H1 (cell line): ENCODE data around the gene OPCML. TPM values are rescaled to one million over a fixed set of nuclear protein-coding genes. Genes with fewer than 3 reads are reported as not detected.

Experiments used
- CTCF ChIA-PET: fragments of 300-600 bp; sonication (Branson Sonifier 250); formaldehyde crosslinking; loops from one replicate; lab custom pipeline; 2021; ENCODE audit not compliant: partially characterized antibody; lab: Charles Lee
- POLR2A ChIA-PET: fragments of 300-600 bp; sonication (Branson Sonifier 250); formaldehyde crosslinking; loops from one replicate; lab custom pipeline; 2021; ENCODE audit warnings: inconsistent platforms; ENCODE audit not compliant: partially characterized antibody; lab: Charles Lee
- DNase-seq, 2 experiments: peaks; one replicate each; pipeline versions ENCODE4 v3.0.0 to v3.0.0-alpha.2; 2010 to 2022; ENCODE audit warnings: low spot score in 2 of 2, low read depth in 1 of 2, mixed read lengths in 1 of 2
- FAIRE-seq: peaks from 2 replicates; lab custom pipeline; 2011; peaks lifted over from hg19 to GRCh38; lab: Jason Lieb, UNC
- H2AFZ ChIP-seq: 2 replicates; pipeline ENCODE4 v1.8.1; 2012; ENCODE audit warnings: low read length, inconsistent platforms
- H2AK5ac ChIP-seq: 2 replicates; pipeline ENCODE4 v1.6.1; 2013; ENCODE audit warnings: low read depth, low read length
- H2BK120ac ChIP-seq: replicated peaks from 2 replicates; pipeline ENCODE3; 2013; ENCODE audit warnings: low read depth, low read length, inconsistent platforms
- H2BK12ac ChIP-seq: 2 replicates; pipeline ENCODE4 v1.6.1; 2013; ENCODE audit warnings: low read depth, low read length
- H2BK15ac ChIP-seq: 2 replicates; pipeline ENCODE4 v1.6.1; 2013; ENCODE audit warnings: low read length
- H2BK20ac ChIP-seq: 2 replicates; pipeline ENCODE4 v1.6.1; 2013; ENCODE audit warnings: low read length
- H2BK5ac ChIP-seq: 2 replicates; pipeline ENCODE4 v1.6.1; 2013; ENCODE audit warnings: low read depth, low read length
- H3K14ac ChIP-seq: 2 replicates; pipeline ENCODE4 v1.6.1; 2013; ENCODE audit warnings: inconsistent platforms; ENCODE audit not compliant: insufficient read length
- H3K18ac ChIP-seq: 2 replicates; pipeline ENCODE4 v1.6.1; 2013; ENCODE audit warnings: low read length; ENCODE audit errors: extremely low read depth
- H3K23ac ChIP-seq: 2 replicates; pipeline ENCODE4 v1.6.1; 2013; ENCODE audit warnings: inconsistent platforms; ENCODE audit not compliant: insufficient read length
- H3K23me2 ChIP-seq: 2 replicates; pipeline ENCODE4 v1.6.1; 2013; ENCODE audit warnings: low read depth, low read length
- H3K27ac ChIP-seq: 2 replicates; pipeline ENCODE4 v1.6.1; 2011; ENCODE audit warnings: low read depth, low read length, inconsistent platforms
- H3K27me3 ChIP-seq, 4 experiments: replicated peaks in 1 of 4; 1 replicate in 1 of 4; 2 replicates in 3 of 4; pipeline versions ENCODE4 v1.6.1 to v1.8.1; 2011 to 2013; ENCODE audit warnings: low read length in 3 of 4, mild to moderate bottlenecking in 3 of 4, inconsistent platforms in 2 of 4, mixed read lengths in 2 of 4, moderate library complexity in 1 of 4; ENCODE audit not compliant: control insufficient read depth in 3 of 4, insufficient read depth in 3 of 4; ENCODE audit errors: extremely low read depth in 1 of 4
- H3K36me3 ChIP-seq, 4 experiments: 2 replicates each; pipeline versions ENCODE4 v1.6.1 to v1.8.1; 2011 to 2013; ENCODE audit warnings: mild to moderate bottlenecking in 4 of 4, low read length in 3 of 4, moderate library complexity in 2 of 4, control low read depth in 1 of 4, inconsistent platforms in 1 of 4; ENCODE audit not compliant: insufficient read depth in 4 of 4, control insufficient read depth in 2 of 4
- H3K4ac ChIP-seq: replicated peaks from 2 replicates; pipeline ENCODE3; 2013; ENCODE audit warnings: low read length, low read depth, mixed read lengths, inconsistent platforms; ENCODE audit not compliant: insufficient read length
- H3K4me1 ChIP-seq, 4 experiments: replicated peaks in 1 of 4; 1 replicate in 1 of 4; 2 replicates in 3 of 4; pipeline versions ENCODE4 v1.6.1 to v1.8.1; 2011 to 2013; ENCODE audit warnings: low read length in 3 of 4, inconsistent platforms in 2 of 4, mixed read lengths in 1 of 4; ENCODE audit not compliant: insufficient read depth in 4 of 4, control insufficient read depth in 3 of 4
- H3K4me2 ChIP-seq, 2 experiments: 2 replicates each; pipeline versions ENCODE4 v1.6.1 to v1.8.1; 2011 to 2013; ENCODE audit warnings: low read depth in 2 of 2, low read length in 2 of 2, control low read depth in 1 of 2, inconsistent platforms in 1 of 2, mild to moderate bottlenecking in 1 of 2; ENCODE audit not compliant: insufficient read depth in 1 of 2
- H3K4me3 ChIP-seq, 4 experiments: fragments of 200-600, 300-600 bp in 1 of 4; sonication (generic), shearing (Covaris generic), sonication (Bioruptor Twin) in 1 of 4; 2 replicates each; pipeline versions ENCODE4 v1.5.1 to v1.8.1; 2011 to 2016; ENCODE audit warnings: low read length in 4 of 4, low read depth in 3 of 4, control low read depth in 2 of 4, inconsistent platforms in 2 of 4, mild to moderate bottlenecking in 2 of 4, mixed read lengths in 1 of 4, moderate library complexity in 1 of 4; ENCODE audit not compliant: insufficient read depth in 2 of 4; ENCODE audit errors: extremely low read depth in 1 of 4
- H3K56ac ChIP-seq: replicated peaks from 2 replicates; pipeline ENCODE3; 2013; ENCODE audit warnings: low read depth, mild to moderate bottlenecking, mixed read lengths, low read length, inconsistent platforms; ENCODE audit not compliant: insufficient read length
- H3K79me1 ChIP-seq: 2 replicates; pipeline ENCODE4 v1.6.1; 2013; ENCODE audit warnings: low read depth, low read length, control low read depth
- H3K79me2 ChIP-seq, 2 experiments: 2 replicates each; pipeline versions ENCODE4 v1.6.1 to v1.8.1; 2012 to 2013; ENCODE audit warnings: low read length in 2 of 2, mild to moderate bottlenecking in 2 of 2, inconsistent platforms in 1 of 2; ENCODE audit not compliant: insufficient read depth in 2 of 2, control insufficient read depth in 1 of 2
- H3K9ac ChIP-seq, 4 experiments: replicated peaks in 1 of 4; 1 replicate in 1 of 4; 2 replicates in 3 of 4; pipeline versions ENCODE4 v1.6.1 to v1.8.1; 2011 to 2013; ENCODE audit warnings: low read depth in 3 of 4, low read length in 3 of 4, control low read depth in 2 of 4, mild to moderate bottlenecking in 2 of 4, moderate library complexity in 2 of 4, inconsistent platforms in 1 of 4; ENCODE audit errors: extremely low read depth in 1 of 4
- H3K9me3 ChIP-seq, 2 experiments: 2 replicates each; pipeline versions ENCODE4 v1.6.1 to v1.8.1; 2012 to 2013; ENCODE audit warnings: mild to moderate bottlenecking in 2 of 2, moderate library complexity in 2 of 2, control low read depth in 1 of 2, inconsistent platforms in 1 of 2, low read depth in 1 of 2, low read length in 1 of 2, mixed read lengths in 1 of 2; ENCODE audit not compliant: insufficient read depth in 2 of 2
- H4K20me1 ChIP-seq, 2 experiments: replicated peaks in 1 of 2; 2 replicates each; pipeline versions ENCODE3 to v1.8.1; 2011 to 2013; ENCODE audit warnings: inconsistent platforms in 2 of 2, low read length in 2 of 2, mild to moderate bottlenecking in 1 of 2; ENCODE audit not compliant: insufficient read depth in 2 of 2, control insufficient read depth in 1 of 2
- H4K5ac ChIP-seq: 2 replicates; pipeline ENCODE4 v1.6.1; 2013; ENCODE audit warnings: low read length, low read depth, mixed read lengths, inconsistent platforms; ENCODE audit not compliant: insufficient read length
- H4K8ac ChIP-seq: 2 replicates; pipeline ENCODE4 v1.8.0; 2013; ENCODE audit warnings: mild to moderate bottlenecking, moderate library complexity, low read length, inconsistent platforms; ENCODE audit not compliant: insufficient read depth; ENCODE audit errors: extremely low read depth
- H4K91ac ChIP-seq: replicated peaks from 2 replicates; pipeline ENCODE3; 2013; ENCODE audit warnings: low read length, mixed read lengths, inconsistent platforms; ENCODE audit not compliant: insufficient read length
- ASH2L ChIP-seq: fragments of 200-600, 300-600 bp; sonication (generic); IDR thresholded peaks from one replicate; pipeline ENCODE4 v1.7.1; 2017; ENCODE audit warnings: low read length
- BRCA1 ChIP-seq: IDR thresholded peaks from 2 replicates; pipeline ENCODE4 v1.6.1; 2012; ENCODE audit warnings: low read depth, low read length, improper control_type of control experiment
- CHD1 ChIP-seq: IDR thresholded peaks from 2 replicates; pipeline ENCODE4 v1.6.1; 2012; ENCODE audit warnings: low read depth, low read length, improper control_type of control experiment
- CHD2 ChIP-seq: IDR thresholded peaks from 2 replicates; pipeline ENCODE4 v1.6.1; 2012; ENCODE audit warnings: low read length, improper control_type of control experiment
- CREB1 ChIP-seq: IDR thresholded peaks from 2 replicates; pipeline ENCODE4 v1.6.1; 2012; ENCODE audit warnings: inconsistent platforms
- EZH2 ChIP-seq: fragments of 200-600 bp; sonication (generic); IDR thresholded peaks from 2 replicates; pipeline ENCODE4 v1.7.1; 2012; ENCODE audit warnings: low read depth, mild to moderate bottlenecking, moderate library complexity, low read length, inconsistent platforms; ENCODE audit not compliant: severe bottlenecking
- GABPA ChIP-seq: IDR thresholded peaks from 2 replicates; pipeline ENCODE4 v1.6.1; 2011; ENCODE audit warnings: mild to moderate bottlenecking, low read length, moderate library complexity, borderline replicate concordance; ENCODE audit not compliant: insufficient read depth
- GTF2F1 ChIP-seq: IDR thresholded peaks from 2 replicates; pipeline ENCODE4 v1.6.1; 2012; ENCODE audit warnings: low read depth, low read length, improper control_type of control experiment, borderline replicate concordance
- JUN ChIP-seq: IDR thresholded peaks from 2 replicates; pipeline ENCODE4 v1.6.1; 2011; ENCODE audit warnings: low read depth, mild to moderate bottlenecking, improper control_type of control experiment, low read length
- JUND ChIP-seq: IDR thresholded peaks from 2 replicates; pipeline ENCODE4 v1.6.1; 2011; ENCODE audit warnings: mild to moderate bottlenecking, improper control_type of control experiment, low read length
- NANOG ChIP-seq: IDR thresholded peaks from 2 replicates; pipeline ENCODE4 v1.6.1; 2011; ENCODE audit warnings: low read length, low read depth, mild to moderate bottlenecking, inconsistent platforms; ENCODE audit not compliant: insufficient read depth, poor library complexity, severe bottlenecking
- RNF2 ChIP-seq: fragments of 200-900, 300-1000 bp; sonication (generic); IDR thresholded peaks from 2 replicates; pipeline ENCODE4 v1.7.1; 2016; ENCODE audit warnings: borderline replicate concordance, low read depth, mild to moderate bottlenecking, antibody characterized with exemption, low read length; ENCODE audit not compliant: poor library complexity, severe bottlenecking; ENCODE audit errors: missing control alignments
- SIRT6 ChIP-seq: IDR thresholded peaks from one replicate; pipeline ENCODE4 v1.7.1; 2012; ENCODE audit warnings: low read length, inconsistent platforms
- SIX5 ChIP-seq: IDR thresholded peaks from 2 replicates; pipeline ENCODE4 v1.6.1; 2011; ENCODE audit warnings: mild to moderate bottlenecking, low read depth, low read length
- TAF7 ChIP-seq: optimal IDR thresholded peaks from 2 replicates; pipeline ENCODE3; 2011; ENCODE audit warnings: low read depth, mild to moderate bottlenecking, inconsistent platforms, low read length, moderate library complexity, borderline replicate concordance
- TBP ChIP-seq: IDR thresholded peaks from 2 replicates; pipeline ENCODE4 v1.6.1; 2011; ENCODE audit warnings: low read depth, low read length, improper control_type of control experiment
- WGBS, 2 experiments: shearing (Covaris generic) in 1 of 2; methylation state at CpG; one replicate each; pipeline versions ENCODE4 v1.1.6 to v1.1.7; 2013 to 2015; ENCODE audit warnings: low lambda C conversion rate in 2 of 2, mixed read lengths in 2 of 2, inconsistent platforms in 1 of 2, low coverage in 1 of 2, missing lambda C conversion rate in 1 of 2; ENCODE audit not compliant: insufficient replicate concordance in 2 of 2, insufficient coverage in 1 of 2, insufficient read length in 1 of 2; ENCODE audit errors: extremely low coverage in 1 of 2, missing lambda C conversion rate in 1 of 2; 5-methylcytosine and 5-hydroxymethylcytosine counted together
- polyA plus RNA-seq, 7 experiments: library from polyadenylated mRNA; depleted of rRNA in 3 of 7; stranded (reverse) in 5 of 7; unstranded in 2 of 7; fragments of >200 nt in 5 of 7; fragments of 200-250 nt in 2 of 7; gene quantifications; 1 replicate in 5 of 7; 2 replicates in 1 of 7; 4 replicates in 1 of 7; pipeline versions ENCODE4 v1.2.1 to v1.2.3, GENCODE V29; 2011 to 2013; ENCODE audit warnings: missing spikeins in 2 of 7, mixed read lengths in 2 of 7
- total RNA-seq: library from RNA; stranded (reverse); fragmentation: NEBNext Ultra II Directional; extraction: Animal tissue kit (Norgen Biotek cat#: 25700); gene quantifications from 2 replicates; pipeline ENCODE4 v1.2.1, GENCODE V29; 2021

OPCML gene
- total and polyA plus RNA-seq, 2 of the 8 experiments (the other 6 are each of a cell fraction or from before 2014, with no cell fraction given), result 2.3 to 3.1 TPM

GRCh38 chr11:132876705-132877104 lies 655.6 kb downstream of the OPCML start:
- Histone ChIP-seq H4K5ac (no peak overlapping the region), H3K4me1 (no peaks in the 10 kb centered on the region; a peak in 1 of 7 replicates), H3K4me2 (no peak overlapping the region), H3K9ac (no peak overlapping the region), H2BK120ac (no peak overlapping the region), H3K36me3 (no peaks in the 10 kb centered on the region), H3K79me2 (no peaks in the 10 kb centered on the region), H3K18ac (no peak overlapping the region), H2BK15ac (no peak overlapping the region), H3K4ac (no peak overlapping the region), H3K14ac (no peak overlapping the region), H2AK5ac (no peak overlapping the region), H3K9me3 (peaks cover 0 to 2% of the 10 kb centered on the region in 2 experiments; a peak in 1 of 4 replicates), H3K4me3 (no peak overlapping the region), H3K79me1 (no peaks in the 10 kb centered on the region), H4K8ac (no peak overlapping the region), H4K20me1 (no peaks in the 10 kb centered on the region), H4K91ac (no peak overlapping the region), H2BK5ac (no peak overlapping the region), H3K23me2 (no peaks in the 10 kb centered on the region), H2BK12ac (no peak overlapping the region), H2AFZ (no peak overlapping the region), H2BK20ac (no peak overlapping the region), H3K56ac (no peak overlapping the region), H3K23ac (no peak overlapping the region), H3K27ac (no peak overlapping the region), H3K27me3 (no peaks in the 10 kb centered on the region)
- DNase-seq, result no peak
- ChIA-PET POLR2A (no interaction called here), CTCF (interaction anchor here (0.8 to 1.9 kb wide), 4 partner anchors 10 to 64 kb away, joined by 3 to 5 read pairs (median 3); no protein-coding TSS in a partner anchor)
- 89% methylated on average over 6 of the region's 6 CpGs; no CpG with 5 or more reads in 1 of the 2 experiments for whole genome bisulfite sequencing, 2 experiments
- FAIRE-seq, result no peak
- no peak for TF ChIP-seq BRCA1
- no peak for TF ChIP-seq TBP
- no peak for TF ChIP-seq GTF2F1
- no peak for TF ChIP-seq CHD2
- TF ChIP-seq NANOG, result no peak
- no peak for TF ChIP-seq CHD1
- TF ChIP-seq JUND, result no peak
- TF ChIP-seq GABPA, result no peak
- no peak for TF ChIP-seq SIRT6
- no peak for TF ChIP-seq ASH2L
- TF ChIP-seq JUN, result no peak
- no peak for TF ChIP-seq SIX5
- TF ChIP-seq CREB1, result no peak
- no peak for TF ChIP-seq EZH2
- TF ChIP-seq TAF7, result no peak
- no peak for TF ChIP-seq RNF2
